G401 (cell line): ENCODE results near the gene DCHS2. TPM values are rescaled to one million over a fixed set of nuclear protein-coding genes. Genes with fewer than 3 reads are reported as not detected.

Experiments
- DNase-seq: peaks from one replicate; pipeline ENCODE4 v3.0.0-alpha.2; 2015; ENCODE audit warnings: low spot score
- in situ Hi-C: cut with HindIII; loops from 2 replicates; pipeline ENCODE4 v1.10.0; 2016; ENCODE audit warnings: low sequenced_read_pairs, mixed read lengths
- total RNA-seq: library from RNA; depleted of rRNA; stranded (reverse); fragments of >200 nt; shearing (Covaris generic); gene quantifications from 2 replicates; pipeline ENCODE4 v1.2.3, GENCODE V29; 2014; rRNA removed

Gene DCHS2
- total RNA-seq, 1 experiment from 2014 or later = not detected

DNA sequence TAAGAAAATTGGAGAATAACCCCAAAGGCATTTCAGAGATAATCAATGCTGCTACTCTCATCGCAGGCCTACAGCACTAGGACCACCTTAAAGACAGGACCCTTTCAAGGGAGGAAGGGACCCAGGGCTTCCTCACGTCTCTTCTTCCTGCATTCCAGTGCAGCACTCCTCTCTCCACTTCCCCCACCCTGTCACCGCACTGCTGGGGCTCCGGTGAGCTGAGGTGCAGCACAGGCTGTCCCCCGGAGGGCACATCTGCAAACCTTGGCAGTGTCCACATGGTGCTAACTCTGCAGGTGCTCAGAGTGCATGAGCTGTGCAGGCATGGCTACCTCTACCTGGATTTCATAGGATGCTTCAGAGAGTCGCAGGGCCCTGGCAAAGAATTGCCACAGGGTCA, 305.6 kb downstream of the DCHS2 start:
- DNase-seq = no peak
- in situ Hi-C loops = no loop called here

DNA sequence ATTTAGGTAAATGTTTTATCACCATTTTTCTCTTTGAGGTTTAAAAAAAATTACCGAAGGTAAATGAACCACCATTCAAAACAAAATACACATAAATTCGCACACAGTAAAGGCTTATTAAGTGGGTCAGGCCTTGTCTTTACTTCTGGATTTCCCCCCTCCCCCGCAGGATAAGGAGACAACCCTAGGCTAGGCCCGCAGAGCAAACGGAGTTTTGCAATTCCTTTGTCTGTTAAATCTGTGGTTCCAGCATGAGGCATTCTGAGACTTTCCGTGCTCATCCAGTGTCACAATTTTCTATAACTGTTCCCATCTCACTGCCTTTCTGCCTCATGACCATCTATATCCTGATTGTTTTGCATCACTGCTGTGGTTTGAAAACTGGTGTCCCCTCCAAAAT, 307.4 kb downstream of the DCHS2 start:
- no peak for DNase-seq
- in situ Hi-C loops = no loop called here

DNA sequence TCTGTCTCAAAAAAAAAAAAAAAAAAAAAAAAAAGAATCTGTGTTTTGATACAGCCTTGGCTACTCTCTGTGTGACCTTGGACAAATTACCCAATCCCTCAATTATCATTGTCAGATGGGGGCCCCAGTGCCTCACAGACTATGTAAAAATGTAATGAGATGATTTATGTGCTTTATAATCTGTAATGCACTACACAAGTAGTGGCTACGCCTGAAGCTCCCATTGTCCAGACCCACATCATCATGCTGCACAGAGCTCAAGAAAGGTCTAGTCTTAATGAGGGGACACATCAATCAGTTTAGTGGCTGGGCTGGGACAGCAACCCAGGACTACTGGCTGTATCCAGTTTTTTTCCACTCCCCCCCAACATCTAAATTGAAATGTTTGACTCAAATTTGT, 308.3 kb downstream of the DCHS2 start:
- in situ Hi-C loops = no loop called here
- DNase-seq = no peak

Other genes starting within 250 kb of the DCHS2 start
- 47.5 and 121 TPM in 2 replicates for gene PLRG1, start 58.6 kb upstream of the DCHS2 start, total RNA-seq
- gene FGB, start 71.2 kb upstream of the DCHS2 start, total RNA-seq = not detected in 2 replicates
- not detected in 2 replicates for gene FGA, start 98.9 kb upstream of the DCHS2 start, total RNA-seq
- not detected in 2 replicates for gene FGG, start 120.9 kb upstream of the DCHS2 start, total RNA-seq